C4-2B (cell line): ENCODE data around the gene DOCK9.

ENCODE experiments used
- H3K27ac ChIP-seq: fragments of 450-650 bp; 2 replicates; pipeline ENCODE4 v1.5.1; 2017
- CTCF ChIP-seq: fragments of 450-650 bp; conservative IDR thresholded peaks from 2 replicates; pipeline ENCODE4 v1.5.1; 2017; ENCODE audit warnings: mild to moderate bottlenecking
- ZFX ChIP-seq: fragments of 450-650 bp; IDR thresholded peaks from 2 replicates; pipeline ENCODE4 v1.6.1; 2017

Gene DOCK9

GRCh38 chr13:98772794-98773452, 204.9 kb downstream of the DOCK9 start:
- TF ChIP-seq CTCF (no peak), ZFX (no peak)
- no peak overlapping the region for H3K27ac ChIP-seq

- H3K27ac ChIP-seq = no peak overlapping the region
- TF ChIP-seq CTCF = no peak
- TF ChIP-seq ZFX = no peak
These were observed 205.8 kb downstream of the DOCK9 start for GRCh38 chr13:98771838-98772611.

GRCh38 chr13:98769736-98770135, 208.1 kb downstream of the DOCK9 start:
- H3K27ac ChIP-seq = no peak overlapping the region
- TF ChIP-seq ZFX (no peak), CTCF (no peak)

GRCh38 chr13:98768522-98768921, 209.3 kb downstream of the DOCK9 start:
- no peak for TF ChIP-seq ZFX
- no peak for TF ChIP-seq CTCF

GRCh38 chr13:98766697-98767096, 211.2 kb downstream of the DOCK9 start:
- no peak for TF ChIP-seq ZFX
- no peak overlapping the region for H3K27ac ChIP-seq

More at GRCh38 chr13:98768522-98768921, 209.3 kb downstream of the DOCK9 start:
- no peak overlapping the region for H3K27ac ChIP-seq

- no peak overlapping the region for H3K27ac ChIP-seq
- no peak for TF ChIP-seq ZFX
- no peak for TF ChIP-seq CTCF
These were observed 211.8 kb downstream of the DOCK9 start for GRCh38 chr13:98765996-98766519.

GRCh38 chr13:98761986-98762616, 215.8 kb downstream of the DOCK9 start:
- no peak overlapping the region for H3K27ac ChIP-seq

More at GRCh38 chr13:98761986-98762616, 215.8 kb downstream of the DOCK9 start:
- TF ChIP-seq CTCF (no peak), ZFX (no peak)
